CD4-positive, alpha-beta T cell treated with Interferon alpha-2 for 1 hour (primary cell): ENCODE measurements around the gene LRMDA.

Experiments
- DNase-seq, 2 donors: peaks; one replicate each; pipeline ENCODE4 v3.0.0-alpha.2; 2020 to 2022

LRMDA gene

GRCh38 chr10:75938380-75939122 is 507.1 kb downstream of the LRMDA start:
- no peak for DNase-seq

GRCh38 chr10:75939541-75939940 is 508.1 kb downstream of the LRMDA start:
- DNase-seq: no peak

GRCh38 chr10:75940742-75941141 is 509.3 kb downstream of the LRMDA start:
- no peak for DNase-seq

- no peak for DNase-seq
Observed at GRCh38 chr10:75941223-75941801, 509.9 kb downstream of the LRMDA start.

GRCh38 chr10:75944061-75944460 is 512.6 kb downstream of the LRMDA start:
- no peak for DNase-seq

- no peak for DNase-seq
Observed at GRCh38 chr10:75948583-75948982, 517.2 kb downstream of the LRMDA start.

- no peak for DNase-seq
Observed at GRCh38 chr10:75950307-75950706, 518.9 kb downstream of the LRMDA start.

GRCh38 chr10:75950997-75951589 is 519.7 kb downstream of the LRMDA start:
- DNase-seq: no peak

GRCh38 chr10:75951627-75952026 is 520.2 kb downstream of the LRMDA start:
- DNase-seq: no peak

GRCh38 chr10:75952093-75952492 is 520.7 kb downstream of the LRMDA start:
- DNase-seq: no peak

- DNase-seq: no peak
Observed at GRCh38 chr10:75954486-75954885, 523.1 kb downstream of the LRMDA start.

GRCh38 chr10:75955973-75956502 is 524.6 kb downstream of the LRMDA start:
- no peak for DNase-seq

GRCh38 chr10:75956624-75957023 is 525.2 kb downstream of the LRMDA start:
- no peak for DNase-seq

- no peak for DNase-seq
Observed at GRCh38 chr10:75957314-75958120, 526.1 kb downstream of the LRMDA start.

GRCh38 chr10:75959209-75959608 is 527.8 kb downstream of the LRMDA start:
- no peak for DNase-seq

GRCh38 chr10:75959912-75960311 is 528.5 kb downstream of the LRMDA start:
- DNase-seq: no peak

- no peak for DNase-seq
Observed at GRCh38 chr10:75962395-75963061, 531.1 kb downstream of the LRMDA start.

GRCh38 chr10:75967491-75967890 is 536.1 kb downstream of the LRMDA start:
- DNase-seq: no peak

GRCh38 chr10:75969031-75969430 is 537.6 kb downstream of the LRMDA start:
- no peak for DNase-seq

- no peak for DNase-seq
Observed at GRCh38 chr10:75971402-75972211, 540.2 kb downstream of the LRMDA start.

- DNase-seq: no peak
Observed at GRCh38 chr10:75972491-75973276, 541.3 kb downstream of the LRMDA start.
